ENCODE measurements around the gene ATF2.

The ATF2 gene

GRCh38 chr2:175188761-175189160 is 20.8 kb upstream of the ATF2 start:
- no peak for TF ChIP-seq SUZ12 (IDR thresholded peaks at IDR 0.05; ENCODE audit: extremely low read depth, insufficient read depth, insufficient read length)
- DNase-seq (ENCODE audit: low read depth, low spot score), result no peak
- H3K4me3 ChIP-seq (ENCODE audit: insufficient read length, low read depth), result no peak overlapping the region
- H3K9ac ChIP-seq (ENCODE audit: insufficient read length, low read depth), result no peak overlapping the region
- H3K4me1 ChIP-seq (ENCODE audit: insufficient read depth, insufficient read length), result no peaks in the 10 kb centered on the region
- no peaks in the 10 kb centered on the region for H3K9me3 ChIP-seq (ENCODE audit: insufficient read depth, low read length)
- H3K36me3 ChIP-seq (ENCODE audit: insufficient read depth, insufficient read length, low read length), result no peaks in the 10 kb centered on the region
- no peaks in the 10 kb centered on the region for H3K27me3 ChIP-seq (ENCODE audit: insufficient read depth, insufficient read length)

GRCh38 chr2:175187378-175187777 is 19.4 kb upstream of the ATF2 start:
- no peak for DNase-seq (ENCODE audit: low read depth, low spot score)
- no peak overlapping the region for H3K9ac ChIP-seq (ENCODE audit: insufficient read length, low read depth)
- no peak for TF ChIP-seq YY1 (IDR thresholded peaks at IDR 0.05; ENCODE audit: insufficient read depth, insufficient read length)
- no peak for TF ChIP-seq ZNF274 (IDR thresholded peaks at IDR 0.05; ENCODE audit: low read depth, low read length)
- no peak for TF ChIP-seq SUZ12 (IDR thresholded peaks at IDR 0.05; ENCODE audit: extremely low read depth, insufficient read depth, insufficient read length)
- no peaks in the 10 kb centered on the region for H3K36me3 ChIP-seq (ENCODE audit: insufficient read depth, insufficient read length, low read length)
- H3K4me3 ChIP-seq (ENCODE audit: insufficient read length, low read depth), result no peak overlapping the region
- H3K4me1 ChIP-seq (ENCODE audit: insufficient read depth, insufficient read length), result no peaks in the 10 kb centered on the region
- H3K27me3 ChIP-seq (ENCODE audit: insufficient read depth, insufficient read length), result no peaks in the 10 kb centered on the region
- H3K9me3 ChIP-seq (ENCODE audit: insufficient read depth, low read length), result no peaks in the 10 kb centered on the region

- no peaks in the 10 kb centered on the region for H3K9me3 ChIP-seq (ENCODE audit: insufficient read depth, low read length)
- no peak overlapping the region for H3K9ac ChIP-seq (ENCODE audit: insufficient read length, low read depth)
- no peak for TF ChIP-seq YY1 (IDR thresholded peaks at IDR 0.05; ENCODE audit: insufficient read depth, insufficient read length)
- no peak for TF ChIP-seq ZNF274 (IDR thresholded peaks at IDR 0.05; ENCODE audit: low read depth, low read length)
- no peak for TF ChIP-seq SUZ12 (IDR thresholded peaks at IDR 0.05; ENCODE audit: extremely low read depth, insufficient read depth, insufficient read length)
Observed at GRCh38 chr2:175183674-175184073, 15.7 kb upstream of the ATF2 start.

GRCh38 chr2:175181877-175182308 is 13.9 kb upstream of the ATF2 start:
- Histone ChIP-seq H3K9ac (ENCODE audit: insufficient read length, low read depth) (peak overlapping the region; percentile 100), H3K4me1 (ENCODE audit: insufficient read depth, insufficient read length) (no peaks in the 10 kb centered on the region), H3K9me3 (ENCODE audit: insufficient read depth, low read length) (no peaks in the 10 kb centered on the region), H3K36me3 (ENCODE audit: insufficient read depth, insufficient read length, low read length) (peaks cover 42% of the 10 kb centered on the region), H3K4me3 (ENCODE audit: insufficient read length, low read depth) (peak overlapping the region; percentile 98), H3K27me3 (ENCODE audit: insufficient read depth, insufficient read length) (no peaks in the 10 kb centered on the region)
- no peak for TF ChIP-seq YY1 (IDR thresholded peaks at IDR 0.05; ENCODE audit: insufficient read depth, insufficient read length)
- no peak for TF ChIP-seq SUZ12 (IDR thresholded peaks at IDR 0.05; ENCODE audit: extremely low read depth, insufficient read depth, insufficient read length)
- no peak for DNase-seq (ENCODE audit: low read depth, low spot score)

More at GRCh38 chr2:175183674-175184073, 15.7 kb upstream of the ATF2 start:
- no peaks in the 10 kb centered on the region for H3K27me3 ChIP-seq (ENCODE audit: insufficient read depth, insufficient read length)
- no peaks in the 10 kb centered on the region for H3K4me1 ChIP-seq (ENCODE audit: insufficient read depth, insufficient read length)
- H3K4me3 ChIP-seq (ENCODE audit: insufficient read length, low read depth), result no peak overlapping the region
- peaks cover 25% of the 10 kb centered on the region for H3K36me3 ChIP-seq (ENCODE audit: insufficient read depth, insufficient read length, low read length)
- no peak for DNase-seq (ENCODE audit: low read depth, low spot score)

- DNase-seq (ENCODE audit: low read depth, low spot score), result peak; percentile 95
- peak within 1 kb of the TSS; percentile 98 for H3K4me3 ChIP-seq (ENCODE audit: insufficient read length, low read depth)
- H3K4me1 ChIP-seq (ENCODE audit: insufficient read depth, insufficient read length), result no peaks in the 10 kb centered on the region
- peaks cover 47% of the 10 kb centered on the region for H3K36me3 ChIP-seq (ENCODE audit: insufficient read depth, insufficient read length, low read length)
- no peak for TF ChIP-seq ZNF274 (IDR thresholded peaks at IDR 0.05; ENCODE audit: low read depth, low read length)
- H3K9ac ChIP-seq (ENCODE audit: insufficient read length, low read depth), result peak within 1 kb of the TSS; percentile 100
- H3K9me3 ChIP-seq (ENCODE audit: insufficient read depth, low read length), result no peaks in the 10 kb centered on the region
- no peaks in the 10 kb centered on the region for H3K27me3 ChIP-seq (ENCODE audit: insufficient read depth, insufficient read length)
Observed at GRCh38 chr2:175181104-175181876, 13.3 kb upstream of the ATF2 start, which contains the start of gene ATP5MC3. Gene ATP5MC3, minus strand, starts transcription at chr2:175181710. Its CDS starts 317 bp downstream, at chr2:175181393.

- Histone ChIP-seq H3K4me3 (ENCODE audit: insufficient read length, low read depth) (peak overlapping the region; percentile 98), H3K27me3 (ENCODE audit: insufficient read depth, insufficient read length) (no peaks in the 10 kb centered on the region), H3K9me3 (ENCODE audit: insufficient read depth, low read length) (no peaks in the 10 kb centered on the region), H3K9ac (ENCODE audit: insufficient read length, low read depth) (peak overlapping the region; percentile 100), H3K36me3 (ENCODE audit: insufficient read depth, insufficient read length, low read length) (peaks cover 53% of the 10 kb centered on the region), H3K4me1 (ENCODE audit: insufficient read depth, insufficient read length) (no peaks in the 10 kb centered on the region)
- DNase-seq (ENCODE audit: low read depth, low spot score), result no peak
- no peak for TF ChIP-seq ZNF274 (IDR thresholded peaks at IDR 0.05; ENCODE audit: low read depth, low read length)
- TF ChIP-seq YY1 (IDR thresholded peaks at IDR 0.05; ENCODE audit: insufficient read depth, insufficient read length), result no peak
- no peak for TF ChIP-seq SUZ12 (IDR thresholded peaks at IDR 0.05; ENCODE audit: extremely low read depth, insufficient read depth, insufficient read length)
Observed at GRCh38 chr2:175180701-175181103, 12.7 kb upstream of the ATF2 start.

- H3K4me3 ChIP-seq (ENCODE audit: insufficient read length, low read depth), result no peak overlapping the region
- H3K4me1 ChIP-seq (ENCODE audit: insufficient read depth, insufficient read length), result no peaks in the 10 kb centered on the region
- no peak overlapping the region for H3K9ac ChIP-seq (ENCODE audit: insufficient read length, low read depth)
- H3K27me3 ChIP-seq (ENCODE audit: insufficient read depth, insufficient read length), result no peaks in the 10 kb centered on the region
- no peak for DNase-seq (ENCODE audit: low read depth, low spot score)
- peaks cover 59% of the 10 kb centered on the region for H3K36me3 ChIP-seq (ENCODE audit: insufficient read depth, insufficient read length, low read length)
- H3K9me3 ChIP-seq (ENCODE audit: insufficient read depth, low read length), result no peaks in the 10 kb centered on the region
- no peak for TF ChIP-seq SUZ12 (IDR thresholded peaks at IDR 0.05; ENCODE audit: extremely low read depth, insufficient read depth, insufficient read length)
- no peak for TF ChIP-seq ZNF274 (IDR thresholded peaks at IDR 0.05; ENCODE audit: low read depth, low read length)
- no peak for TF ChIP-seq YY1 (IDR thresholded peaks at IDR 0.05; ENCODE audit: insufficient read depth, insufficient read length)
Observed at GRCh38 chr2:175176624-175177023, 8.6 kb upstream of the ATF2 start.

Measured in NT2/D1 (cell line).